HEK293T (cell line): ENCODE measurements around the gene S100A9.

Source experiments
- ARNT ChIP-seq: fragments of 450-650 bp; IDR thresholded peaks from 2 replicates; pipeline ENCODE4 v1.6.1; 2017; ENCODE audit warnings: mild to moderate bottlenecking
- BHLHE40 ChIP-seq: fragments of 450-650 bp; IDR thresholded peaks from 2 replicates; pipeline ENCODE4 v1.6.1; 2016; ENCODE audit warnings: mild to moderate bottlenecking, moderate library complexity, borderline replicate concordance
- FOXK2 ChIP-seq: fragments of 450-650 bp; IDR thresholded peaks from 2 replicates; pipeline ENCODE4 v1.6.1; 2016; ENCODE audit warnings: mild to moderate bottlenecking
- FOXM1 ChIP-seq: fragments of 450-650 bp; IDR thresholded peaks from 2 replicates; pipeline ENCODE4 v1.6.1; 2017; ENCODE audit warnings: mild to moderate bottlenecking, borderline replicate concordance
- HDGF ChIP-seq: fragments of 450-650 bp; IDR thresholded peaks from 2 replicates; pipeline ENCODE4 v1.6.1; 2017; ENCODE audit warnings: antibody characterized with exemption, borderline replicate concordance
- L3MBTL2 ChIP-seq: fragments of 450-650 bp; conservative IDR thresholded peaks from 2 replicates; pipeline ENCODE4 v1.6.1; 2016; ENCODE audit warnings: mild to moderate bottlenecking
- PKNOX1 ChIP-seq: fragments of 450-650 bp; IDR thresholded peaks from 2 replicates; pipeline ENCODE4 v1.6.1; 2016
- SP1 ChIP-seq: fragments of 450-650 bp; IDR thresholded peaks from 2 replicates; pipeline ENCODE4 v1.6.1; 2017
- SUZ12 ChIP-seq: fragments of 450-650 bp; IDR thresholded peaks from 2 replicates; pipeline ENCODE4 v1.6.1; 2016; ENCODE audit warnings: mild to moderate bottlenecking
- TARDBP ChIP-seq: fragments of 450-650 bp; IDR thresholded peaks from 2 replicates; pipeline ENCODE4 v1.6.1; 2016
- ZNF384 ChIP-seq: fragments of 450-650 bp; IDR thresholded peaks from 2 replicates; pipeline ENCODE4 v1.6.1; 2016

GRCh38 chr1:153339802-153340201 is 17.9 kb upstream of the S100A9 start:
- TF ChIP-seq SP1 (no peak), SUZ12 (no peak), HDGF (no peak), PKNOX1 (no peak), FOXM1 (no peak), FOXK2 (no peak), TARDBP (no peak), ZNF384 (no peak), ARNT (no peak), BHLHE40 (no peak), L3MBTL2 (no peak)
